GM12878 (cell line): ENCODE results near the gene SLAMF1.

Source experiments
- CBFB ChIP-seq: IDR thresholded peaks from 2 replicates; pipeline ENCODE4 v1.6.1; 2016; ENCODE audit warnings: antibody characterized with exemption, low read depth
- EZH2 ChIP-seq: IDR thresholded peaks from 2 replicates; pipeline ENCODE4 v1.6.1; 2012; ENCODE audit warnings: low read depth, mild to moderate bottlenecking, control low read depth, inconsistent platforms, low read length, borderline replicate concordance; ENCODE audit not compliant: control insufficient read depth
- HDGF ChIP-seq: fragments of 450-650 bp; IDR thresholded peaks from 2 replicates; pipeline ENCODE4 v1.6.1; 2016; ENCODE audit warnings: antibody characterized with exemption
- MXI1 ChIP-seq: fragments of 150-350 bp; IDR thresholded peaks from 2 replicates; pipeline ENCODE4 v1.6.1; 2011; ENCODE audit warnings: low read depth, mild to moderate bottlenecking, inconsistent platforms, low read length, improper control_type of control experiment
- SP1 ChIP-seq: IDR thresholded peaks from one replicate; pipeline ENCODE4 v1.6.1; 2011; ENCODE audit warnings: low read depth, low read length
- YY1 ChIP-seq: IDR thresholded peaks from 2 replicates; pipeline ENCODE4 v1.6.1; 2011; ENCODE audit warnings: low read depth, mild to moderate bottlenecking, low read length
- ZNF274 ChIP-seq: IDR thresholded peaks from one replicate; pipeline ENCODE4 v1.8.0; 2011; ENCODE audit not compliant: insufficient read length, insufficient read depth
- TF ChIP-seq, protein P1 (sequence below): IDR thresholded peaks from 2 replicates; pipeline ENCODE4 v1.6.1; 2011; ENCODE audit warnings: mild to moderate bottlenecking, low read depth, low read length, moderate library complexity; ENCODE audit not compliant: insufficient replicate concordance
- TF ChIP-seq, protein P2 (sequence below): IDR thresholded peaks from 2 replicates; pipeline ENCODE4 v1.6.1; 2012; ENCODE audit warnings: low read depth, low read length, improper control_type of control experiment
- TF ChIP-seq, protein P3 (sequence below), 3 experiments: IDR thresholded peaks in 2 of 3; conservative IDR thresholded peaks in 1 of 3; 2 replicates each; pipeline ENCODE4 v1.5.1; 2011; ENCODE audit warnings: low read depth in 3 of 3, low read length in 3 of 3, mild to moderate bottlenecking in 3 of 3, control low read depth in 2 of 3, moderate library complexity in 2 of 3, inconsistent platforms in 1 of 3, mixed read lengths in 1 of 3; ENCODE audit not compliant: control insufficient read depth in 2 of 3, insufficient read depth in 1 of 3; ENCODE audit errors: extremely low read depth in 1 of 3
- TF ChIP-seq, protein P4 (sequence below): IDR thresholded peaks from 2 replicates; pipeline ENCODE4 v1.6.1; 2012; ENCODE audit warnings: mild to moderate bottlenecking, low read depth, low read length

DNA sequence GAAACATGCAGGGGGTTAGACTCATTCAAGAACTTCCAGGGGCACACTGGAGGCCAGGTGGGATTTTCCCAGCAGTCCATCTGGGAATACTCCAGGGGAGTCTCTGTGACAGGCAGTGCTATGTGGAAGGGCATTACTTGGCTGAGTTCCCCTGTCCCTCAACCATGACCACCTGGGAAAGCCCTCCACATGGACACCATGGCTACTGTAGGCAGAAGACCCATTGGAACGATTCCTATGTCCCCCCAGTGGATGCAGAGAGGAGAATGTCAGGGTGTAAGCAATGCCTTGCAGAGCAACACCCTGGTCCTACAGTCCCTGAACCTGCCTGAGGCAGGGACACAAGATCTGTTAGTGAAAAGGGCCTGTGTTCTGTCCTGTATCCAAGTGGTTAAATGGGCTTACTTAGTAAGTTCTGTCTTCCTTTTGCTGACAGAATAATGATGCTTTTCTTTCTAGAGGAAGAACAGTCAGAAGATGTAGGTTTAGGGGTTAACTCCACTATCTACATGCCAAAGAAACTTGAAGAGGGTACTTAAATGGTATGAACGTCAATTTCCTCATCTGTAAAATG is 13.4 kb downstream of the SLAMF1 start:
- TF ChIP-seq, protein P1, sequence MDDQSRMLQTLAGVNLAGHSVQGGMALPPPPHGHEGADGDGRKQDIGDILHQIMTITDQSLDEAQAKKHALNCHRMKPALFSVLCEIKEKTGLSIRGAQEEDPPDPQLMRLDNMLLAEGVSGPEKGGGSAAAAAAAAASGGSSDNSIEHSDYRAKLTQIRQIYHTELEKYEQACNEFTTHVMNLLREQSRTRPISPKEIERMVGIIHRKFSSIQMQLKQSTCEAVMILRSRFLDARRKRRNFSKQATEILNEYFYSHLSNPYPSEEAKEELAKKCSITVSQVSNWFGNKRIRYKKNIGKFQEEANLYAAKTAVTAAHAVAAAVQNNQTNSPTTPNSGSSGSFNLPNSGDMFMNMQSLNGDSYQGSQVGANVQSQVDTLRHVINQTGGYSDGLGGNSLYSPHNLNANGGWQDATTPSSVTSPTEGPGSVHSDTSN = no peak
- TF ChIP-seq EZH2 (no peak), CBFB (no peak), SP1 (no peak), MXI1 (peak; percentile 55; the same call in 1 of the 2 replicates), HDGF (no peak), ZNF274 (no peak), YY1 (no peak)
- TF ChIP-seq, protein P2, sequence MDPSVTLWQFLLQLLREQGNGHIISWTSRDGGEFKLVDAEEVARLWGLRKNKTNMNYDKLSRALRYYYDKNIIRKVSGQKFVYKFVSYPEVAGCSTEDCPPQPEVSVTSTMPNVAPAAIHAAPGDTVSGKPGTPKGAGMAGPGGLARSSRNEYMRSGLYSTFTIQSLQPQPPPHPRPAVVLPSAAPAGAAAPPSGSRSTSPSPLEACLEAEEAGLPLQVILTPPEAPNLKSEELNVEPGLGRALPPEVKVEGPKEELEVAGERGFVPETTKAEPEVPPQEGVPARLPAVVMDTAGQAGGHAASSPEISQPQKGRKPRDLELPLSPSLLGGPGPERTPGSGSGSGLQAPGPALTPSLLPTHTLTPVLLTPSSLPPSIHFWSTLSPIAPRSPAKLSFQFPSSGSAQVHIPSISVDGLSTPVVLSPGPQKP = no peak
- TF ChIP-seq, protein P3, sequence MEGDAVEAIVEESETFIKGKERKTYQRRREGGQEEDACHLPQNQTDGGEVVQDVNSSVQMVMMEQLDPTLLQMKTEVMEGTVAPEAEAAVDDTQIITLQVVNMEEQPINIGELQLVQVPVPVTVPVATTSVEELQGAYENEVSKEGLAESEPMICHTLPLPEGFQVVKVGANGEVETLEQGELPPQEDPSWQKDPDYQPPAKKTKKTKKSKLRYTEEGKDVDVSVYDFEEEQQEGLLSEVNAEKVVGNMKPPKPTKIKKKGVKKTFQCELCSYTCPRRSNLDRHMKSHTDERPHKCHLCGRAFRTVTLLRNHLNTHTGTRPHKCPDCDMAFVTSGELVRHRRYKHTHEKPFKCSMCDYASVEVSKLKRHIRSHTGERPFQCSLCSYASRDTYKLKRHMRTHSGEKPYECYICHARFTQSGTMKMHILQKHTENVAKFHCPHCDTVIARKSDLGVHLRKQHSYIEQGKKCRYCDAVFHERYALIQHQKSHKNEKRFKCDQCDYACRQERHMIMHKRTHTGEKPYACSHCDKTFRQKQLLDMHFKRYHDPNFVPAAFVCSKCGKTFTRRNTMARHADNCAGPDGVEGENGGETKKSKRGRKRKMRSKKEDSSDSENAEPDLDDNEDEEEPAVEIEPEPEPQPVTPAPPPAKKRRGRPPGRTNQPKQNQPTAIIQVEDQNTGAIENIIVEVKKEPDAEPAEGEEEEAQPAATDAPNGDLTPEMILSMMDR (IDR thresholded peaks at IDR 0.05 in 2 of 3, conservative IDR thresholded peaks at IDR 0.05 in 1 of 3; ENCODE audit: control insufficient read depth in 2 of 3, extremely low read depth in 1 of 3, insufficient read depth in 1 of 3, low read depth in 3 of 3, low read length in 3 of 3) = no peak
- TF ChIP-seq, protein P4, sequence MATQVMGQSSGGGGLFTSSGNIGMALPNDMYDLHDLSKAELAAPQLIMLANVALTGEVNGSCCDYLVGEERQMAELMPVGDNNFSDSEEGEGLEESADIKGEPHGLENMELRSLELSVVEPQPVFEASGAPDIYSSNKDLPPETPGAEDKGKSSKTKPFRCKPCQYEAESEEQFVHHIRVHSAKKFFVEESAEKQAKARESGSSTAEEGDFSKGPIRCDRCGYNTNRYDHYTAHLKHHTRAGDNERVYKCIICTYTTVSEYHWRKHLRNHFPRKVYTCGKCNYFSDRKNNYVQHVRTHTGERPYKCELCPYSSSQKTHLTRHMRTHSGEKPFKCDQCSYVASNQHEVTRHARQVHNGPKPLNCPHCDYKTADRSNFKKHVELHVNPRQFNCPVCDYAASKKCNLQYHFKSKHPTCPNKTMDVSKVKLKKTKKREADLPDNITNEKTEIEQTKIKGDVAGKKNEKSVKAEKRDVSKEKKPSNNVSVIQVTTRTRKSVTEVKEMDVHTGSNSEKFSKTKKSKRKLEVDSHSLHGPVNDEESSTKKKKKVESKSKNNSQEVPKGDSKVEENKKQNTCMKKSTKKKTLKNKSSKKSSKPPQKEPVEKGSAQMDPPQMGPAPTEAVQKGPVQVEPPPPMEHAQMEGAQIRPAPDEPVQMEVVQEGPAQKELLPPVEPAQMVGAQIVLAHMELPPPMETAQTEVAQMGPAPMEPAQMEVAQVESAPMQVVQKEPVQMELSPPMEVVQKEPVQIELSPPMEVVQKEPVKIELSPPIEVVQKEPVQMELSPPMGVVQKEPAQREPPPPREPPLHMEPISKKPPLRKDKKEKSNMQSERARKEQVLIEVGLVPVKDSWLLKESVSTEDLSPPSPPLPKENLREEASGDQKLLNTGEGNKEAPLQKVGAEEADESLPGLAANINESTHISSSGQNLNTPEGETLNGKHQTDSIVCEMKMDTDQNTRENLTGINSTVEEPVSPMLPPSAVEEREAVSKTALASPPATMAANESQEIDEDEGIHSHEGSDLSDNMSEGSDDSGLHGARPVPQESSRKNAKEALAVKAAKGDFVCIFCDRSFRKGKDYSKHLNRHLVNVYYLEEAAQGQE = no peak
